GM12864 (cell line): ENCODE data around the gene MDP1.
A peak's percentile ranks its signal among the peaks of the same experiment; 100 is the strongest.

Source experiments
- DNase-seq: peaks from one replicate; pipeline ENCODE4 v3.0.0-alpha.2; 2011; ENCODE audit warnings: low read depth
- H3K4me3 ChIP-seq: 2 replicates; pipeline ENCODE4 v1.5.1; 2011; ENCODE audit warnings: mild to moderate bottlenecking, low read depth, low read length, control low read depth
- CTCF ChIP-seq: IDR thresholded peaks from 2 replicates; pipeline ENCODE4 v1.5.1; 2011; ENCODE audit warnings: low read depth, mild to moderate bottlenecking, moderate library complexity, low read length, control low read depth, inconsistent platforms; ENCODE audit errors: missing control alignments

The MDP1 gene

DNA sequence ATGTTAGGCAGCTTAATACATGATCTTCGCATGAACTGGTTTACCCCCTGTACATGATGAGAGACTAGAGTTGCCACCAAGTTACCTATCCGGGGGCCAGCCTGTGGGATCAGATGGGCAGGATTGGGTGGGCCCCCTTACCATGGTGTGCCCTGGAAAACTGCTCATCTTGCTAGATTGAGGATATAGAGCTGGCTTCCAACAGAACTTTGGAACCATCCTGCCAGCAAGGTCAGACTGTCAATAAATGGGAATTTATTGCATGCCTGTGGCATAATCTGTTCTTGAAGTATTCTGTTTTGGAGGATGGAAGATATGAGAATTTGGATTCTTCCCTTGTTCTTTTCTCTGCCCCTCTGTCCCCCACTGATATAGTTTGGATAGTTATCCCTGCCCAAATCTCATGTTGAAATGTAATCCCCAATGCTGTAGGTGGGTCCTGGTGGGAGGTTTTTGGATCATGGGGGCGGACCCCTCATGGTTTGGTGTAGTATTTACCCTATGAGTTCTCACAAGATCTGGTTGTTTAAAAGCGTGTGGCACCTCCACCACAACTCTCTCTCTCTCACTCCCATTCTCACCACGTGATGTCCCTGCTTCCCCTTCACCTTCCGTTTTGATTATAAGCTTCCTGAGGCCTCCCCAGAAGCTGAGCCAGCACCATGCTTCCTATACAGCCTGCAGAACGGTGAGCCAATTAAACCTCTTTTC lies 16.9 kb downstream of the MDP1 start:
- H3K4me3 ChIP-seq = no peak overlapping the region
- TF ChIP-seq CTCF = no peak
- DNase-seq = no peak

DNA sequence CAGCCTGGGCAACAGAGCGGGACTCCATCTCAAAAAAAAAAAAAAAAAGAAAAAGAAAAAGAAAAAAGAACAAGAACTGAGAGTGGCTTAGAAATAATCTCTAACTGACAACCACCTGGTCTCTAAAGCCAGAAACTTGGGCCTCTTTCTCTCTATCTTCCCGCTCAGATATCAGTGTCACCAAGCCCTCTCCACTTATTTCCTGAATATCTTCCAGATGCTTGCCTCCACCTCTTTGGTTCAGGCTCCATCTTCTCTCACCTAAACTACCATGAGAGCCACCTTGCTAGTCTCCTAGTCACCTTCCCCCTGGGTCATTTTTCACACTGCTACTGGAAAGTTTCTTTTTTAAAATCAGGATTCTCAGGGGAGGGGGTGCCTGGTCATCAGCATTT lies 18.8 kb downstream of the MDP1 start:
- no peak for DNase-seq
- H3K4me3 ChIP-seq = peak overlapping the region; percentile 94

GRCh38 chr14:24196071-24197055 lies 19.5 kb downstream of the MDP1 start:
- no peak for TF ChIP-seq CTCF
- DNase-seq = no peak
- peak overlapping the region; percentile 94 for H3K4me3 ChIP-seq

More for the DNA sequence above, 18.8 kb downstream of the MDP1 start:
- TF ChIP-seq CTCF = no peak

DNA sequence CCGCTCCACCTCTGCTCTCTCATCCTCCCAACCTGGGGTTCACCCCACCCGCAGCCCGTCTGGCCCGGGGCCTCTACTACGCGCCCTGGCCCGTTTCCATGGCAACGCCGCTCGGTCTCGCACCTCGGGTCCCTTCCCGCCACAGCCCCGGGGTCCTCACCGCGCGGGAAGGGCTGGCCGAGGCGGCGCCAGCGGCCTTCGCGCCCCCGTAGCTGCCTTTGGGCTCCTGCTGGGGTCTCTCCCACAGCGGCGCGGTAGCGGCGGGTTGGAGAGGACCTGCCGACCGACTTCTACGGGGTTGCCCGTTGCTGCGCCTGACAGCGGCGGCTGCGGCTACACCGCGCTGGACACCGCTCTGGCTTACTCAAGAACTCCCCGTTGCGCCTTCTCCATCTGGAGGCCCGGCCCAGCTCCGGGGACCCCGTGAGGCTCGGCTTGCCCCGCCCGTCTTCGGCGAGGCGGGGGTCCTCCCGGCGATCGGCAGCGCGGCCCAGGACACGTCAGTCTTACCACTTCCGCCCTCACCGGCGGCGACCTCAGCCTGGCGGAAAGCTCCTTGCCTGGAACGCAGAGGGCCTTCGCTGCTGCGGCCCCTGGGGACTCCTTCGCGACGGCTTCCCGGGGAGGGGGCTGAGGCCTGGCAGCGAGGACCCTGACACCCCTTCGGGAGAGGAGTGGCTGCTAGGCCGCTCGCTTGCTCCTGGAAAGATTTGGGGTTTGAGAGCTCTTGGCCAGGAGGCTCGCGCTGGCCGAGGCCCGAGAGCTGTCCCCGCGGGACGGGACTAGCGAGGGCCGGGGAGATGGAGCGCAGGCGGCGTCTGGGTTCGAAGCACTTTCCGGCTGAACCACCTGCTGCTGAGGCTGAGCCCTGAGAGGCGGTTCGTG lies 20.4 kb downstream of the MDP1 start, which contains the start of gene TM9SF1:
TSS of gene TM9SF1 (minus strand) at position 256 of the 885 bp plus-strand sequence. CDS start 422 bp downstream, outside the sequence.
- H3K4me3 ChIP-seq = peak within 1 kb of the TSS; percentile 94
- TF ChIP-seq CTCF = no peak
- peak; percentile 72 for DNase-seq

DNA sequence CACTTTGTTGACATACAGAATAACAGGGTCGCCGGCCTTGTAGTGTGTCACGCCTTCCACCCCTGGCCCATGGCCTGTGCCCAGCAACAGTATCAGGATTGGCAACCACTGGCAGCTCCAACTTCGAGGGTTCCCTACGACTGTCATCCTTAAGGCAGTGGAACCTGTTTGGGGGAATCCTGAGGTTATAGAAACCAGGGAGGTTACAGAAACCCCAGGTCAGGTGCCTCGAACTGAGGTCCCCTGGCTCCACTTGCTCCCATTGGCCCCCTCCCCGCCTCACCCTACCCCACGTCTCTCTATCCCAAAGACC lies 21.0 kb downstream of the MDP1 start:
- TF ChIP-seq CTCF = no peak
- DNase-seq = no peak
- peak overlapping the region; percentile 94 for H3K4me3 ChIP-seq

DNA sequence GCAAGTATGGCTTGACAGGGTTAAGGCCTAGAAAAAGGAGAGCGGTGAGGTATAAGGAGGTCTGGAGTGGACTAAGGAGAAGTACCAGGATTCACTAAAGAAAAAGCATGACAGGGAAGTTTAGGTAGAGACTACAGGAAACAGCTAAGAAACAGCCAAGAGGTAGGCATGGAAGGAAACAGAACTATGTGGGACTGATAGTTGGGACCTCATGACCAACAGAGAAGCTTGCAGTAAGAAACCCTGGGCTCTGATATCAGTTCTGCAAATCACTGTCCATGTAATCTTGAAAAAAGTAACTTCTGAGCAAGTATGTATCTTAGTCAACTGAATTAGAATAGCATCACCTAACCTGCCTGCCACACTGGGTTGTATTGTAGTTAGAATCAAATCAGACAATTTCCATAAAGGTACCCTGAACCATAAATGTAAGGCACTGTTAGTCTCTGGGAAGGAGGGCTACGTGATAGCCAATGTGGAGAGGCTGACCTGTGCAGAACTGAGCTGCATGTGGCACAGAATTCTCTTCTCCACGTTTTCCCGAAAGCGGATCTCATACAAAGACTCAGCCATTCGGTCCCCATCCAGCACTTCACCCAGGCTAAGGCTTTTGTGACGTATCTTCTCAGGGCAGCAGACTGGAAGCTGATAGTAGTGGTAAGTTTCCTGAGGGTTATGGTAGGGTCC lies 21.5 kb downstream of the MDP1 start:
- no peak for TF ChIP-seq CTCF
- H3K4me3 ChIP-seq = peak overlapping the region; percentile 94
- no peak for DNase-seq
